Effector CD4-positive, alpha-beta T cell (primary cell): ENCODE data around the gene CASP7.
A peak's percentile ranks its signal among the peaks of the same experiment; 100 is the strongest.
"Not testable (repeated sequence)": the region's sequence is repeated elsewhere in the genome, so short reads cannot be mapped to it uniquely, and the experiment has no call there.

Source experiments
- DNase-seq: peaks from one replicate; pipeline ENCODE4 v3.0.0-alpha.2; 2020
- total RNA-seq: gene quantifications from one replicate; lab custom pipeline; 2026; lab: John Stamatoyannopoulos, UW

The CASP7 gene
- 13.5 reads per million, percentile 38 among the genes with 10 or more reads in this experiment for total RNA-seq

- peak; percentile 69 for DNase-seq
These were observed at the start of gene CASP7 for GRCh38 chr10:113679463-113680189. CASP7 (plus strand) TSS chr10:113679912; CDS start chr10:113697494, 17,582 bp downstream.

- no peak for DNase-seq
These were observed 48.7 kb upstream of the CASP7 start for GRCh38 chr10:113630929-113631533.

- no peak for DNase-seq
These were observed 47.9 kb upstream of the CASP7 start for GRCh38 chr10:113631684-113632367.

- DNase-seq: no peak
These were observed 39.7 kb upstream of the CASP7 start for GRCh38 chr10:113639966-113640365.

GRCh38 chr10:113641702-113642101 is 38.0 kb upstream of the CASP7 start:
- DNase-seq: no peak

GRCh38 chr10:113643183-113643582 is 36.5 kb upstream of the CASP7 start:
- no peak for DNase-seq

GRCh38 chr10:113644185-113645120 is 35.3 kb upstream of the CASP7 start:
- DNase-seq: no peak

GRCh38 chr10:113646336-113647201 is 33.1 kb upstream of the CASP7 start:
- no peak for DNase-seq

- DNase-seq: no peak
These were observed 31.9 kb upstream of the CASP7 start for GRCh38 chr10:113647812-113648211.

- DNase-seq: no peak
These were observed 31.2 kb upstream of the CASP7 start for GRCh38 chr10:113648478-113648877.

- DNase-seq: no peak
These were observed 29.5 kb upstream of the CASP7 start for GRCh38 chr10:113650172-113650571.

- no peak for DNase-seq
These were observed 28.7 kb upstream of the CASP7 start for GRCh38 chr10:113651021-113651420.

- DNase-seq: no peak
These were observed 27.8 kb upstream of the CASP7 start for GRCh38 chr10:113651898-113652297.

GRCh38 chr10:113652456-113652855 is 27.3 kb upstream of the CASP7 start:
- DNase-seq: not testable (repeated sequence)

GRCh38 chr10:113656896-113657295 is 22.8 kb upstream of the CASP7 start:
- DNase-seq: no peak

- no peak for DNase-seq
These were observed 22.2 kb upstream of the CASP7 start for GRCh38 chr10:113657544-113657943.

GRCh38 chr10:113661332-113661731 is 18.4 kb upstream of the CASP7 start:
- DNase-seq: no peak

GRCh38 chr10:113663142-113663541 is 16.6 kb upstream of the CASP7 start:
- DNase-seq: no peak

- no peak for DNase-seq
These were observed 15.8 kb upstream of the CASP7 start, which contains the start of gene NRAP for GRCh38 chr10:113663908-113664307. NRAP (minus strand) TSS chr10:113664041; CDS start chr10:113663882, 159 bp downstream.

- DNase-seq: no peak
These were observed 14.4 kb upstream of the CASP7 start for GRCh38 chr10:113665352-113665751.

GRCh38 chr10:113665806-113666354 is 13.8 kb upstream of the CASP7 start:
- DNase-seq: no peak
